HEK293 (cell line): ENCODE results near the gene ITPR2.

Source experiments
- REPIN1 ChIP-seq: fragments of 450-650 bp; formaldehyde crosslinking; IDR thresholded peaks from 2 replicates; pipeline ENCODE4 v1.5.1; 2017; ENCODE audit warnings: missing biosample characterization, missing genetic modification characterization, low read depth
- SP2 ChIP-seq: fragments of 450-650 bp; formaldehyde crosslinking; IDR thresholded peaks from 2 replicates; pipeline ENCODE4 v1.5.1; 2016; ENCODE audit warnings: missing biosample characterization, missing genetic modification characterization
- ZEB2 ChIP-seq: fragments of 450-650 bp; formaldehyde crosslinking; IDR thresholded peaks from 2 replicates; pipeline ENCODE4 v1.5.1; 2016; ENCODE audit warnings: missing biosample characterization, missing genetic modification characterization
- ZNF133 ChIP-seq: fragments of 450-650 bp; formaldehyde crosslinking; IDR thresholded peaks from 2 replicates; pipeline ENCODE4 v1.5.1; 2016; ENCODE audit warnings: missing biosample characterization, missing genetic modification characterization
- ZNF423 ChIP-seq: fragments of 450-650 bp; formaldehyde crosslinking; IDR thresholded peaks from 2 replicates; pipeline ENCODE4 v1.5.1; 2016; ENCODE audit warnings: missing biosample characterization, missing genetic modification characterization
- ZNF549 ChIP-seq: fragments of 450-650 bp; IDR thresholded peaks from 2 replicates; pipeline ENCODE4 v1.5.1; 2018; ENCODE audit warnings: missing biosample characterization, missing genetic modification characterization, mild to moderate bottlenecking, inconsistent platforms, moderate library complexity
- ZNF776 ChIP-seq: fragments of 450-650 bp; formaldehyde crosslinking; IDR thresholded peaks from 2 replicates; pipeline ENCODE4 v1.5.0; 2017; ENCODE audit warnings: missing biosample characterization, missing genetic modification characterization, borderline replicate concordance
- ZNF792 ChIP-seq: fragments of 450-650 bp; formaldehyde crosslinking; IDR thresholded peaks from 2 replicates; pipeline ENCODE4 v1.5.1; 2016; ENCODE audit warnings: missing biosample characterization, missing genetic modification characterization
- TF ChIP-seq, protein P1 (sequence below): fragments of 450-650 bp; formaldehyde crosslinking; IDR thresholded peaks from 2 replicates; pipeline ENCODE4 v1.5.1; 2017; ENCODE audit warnings: missing biosample characterization, missing genetic modification characterization
- TF ChIP-seq, protein P2 (sequence below): fragments of 450-650 bp; formaldehyde crosslinking; IDR thresholded peaks from 2 replicates; pipeline ENCODE4 v1.5.1; 2016; ENCODE audit warnings: missing biosample characterization, missing genetic modification characterization
- TF ChIP-seq, protein P3 (sequence below): fragments of 450-650 bp; formaldehyde crosslinking; IDR thresholded peaks from 2 replicates; pipeline ENCODE4 v1.5.1; 2016; ENCODE audit warnings: missing biosample characterization, missing genetic modification characterization

DNA sequence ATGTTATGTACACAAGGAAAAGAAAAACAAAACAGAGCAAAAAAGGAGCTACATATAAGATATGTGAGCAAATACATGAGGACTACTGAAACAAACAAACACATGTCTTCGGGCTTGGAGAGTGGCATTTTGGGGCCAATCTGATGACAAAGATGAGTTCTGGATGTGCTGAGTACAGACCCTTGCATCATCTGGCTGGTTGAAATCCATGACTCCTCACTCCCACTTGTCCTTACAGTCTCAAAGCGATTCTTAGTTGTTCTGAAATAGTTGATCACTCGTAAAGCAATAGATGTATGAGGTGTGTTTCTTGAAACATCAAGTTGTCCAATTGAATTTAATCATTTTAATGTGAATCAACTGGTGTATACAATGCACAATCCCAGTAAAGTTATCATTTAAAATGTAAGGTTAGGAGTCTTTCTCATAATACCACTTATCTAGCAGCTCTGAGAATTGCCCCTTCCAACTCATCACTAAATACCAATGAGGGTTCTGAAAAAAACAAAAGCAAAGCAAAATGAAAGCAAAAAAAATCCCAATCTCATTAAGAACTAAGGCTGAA, 136.9 kb downstream of the ITPR2 start:
- TF ChIP-seq, protein P1, sequence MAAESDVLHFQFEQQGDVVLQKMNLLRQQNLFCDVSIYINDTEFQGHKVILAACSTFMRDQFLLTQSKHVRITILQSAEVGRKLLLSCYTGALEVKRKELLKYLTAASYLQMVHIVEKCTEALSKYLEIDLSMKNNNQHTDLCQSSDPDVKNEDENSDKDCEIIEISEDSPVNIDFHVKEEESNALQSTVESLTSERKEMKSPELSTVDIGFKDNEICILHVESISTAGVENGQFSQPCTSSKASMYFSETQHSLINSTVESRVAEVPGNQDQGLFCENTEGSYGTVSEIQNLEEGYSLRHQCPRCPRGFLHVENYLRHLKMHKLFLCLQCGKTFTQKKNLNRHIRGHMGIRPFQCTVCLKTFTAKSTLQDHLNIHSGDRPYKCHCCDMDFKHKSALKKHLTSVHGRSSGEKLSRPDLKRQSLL (tag by site-specific recombination), result no peak
- TF ChIP-seq, protein P2, sequence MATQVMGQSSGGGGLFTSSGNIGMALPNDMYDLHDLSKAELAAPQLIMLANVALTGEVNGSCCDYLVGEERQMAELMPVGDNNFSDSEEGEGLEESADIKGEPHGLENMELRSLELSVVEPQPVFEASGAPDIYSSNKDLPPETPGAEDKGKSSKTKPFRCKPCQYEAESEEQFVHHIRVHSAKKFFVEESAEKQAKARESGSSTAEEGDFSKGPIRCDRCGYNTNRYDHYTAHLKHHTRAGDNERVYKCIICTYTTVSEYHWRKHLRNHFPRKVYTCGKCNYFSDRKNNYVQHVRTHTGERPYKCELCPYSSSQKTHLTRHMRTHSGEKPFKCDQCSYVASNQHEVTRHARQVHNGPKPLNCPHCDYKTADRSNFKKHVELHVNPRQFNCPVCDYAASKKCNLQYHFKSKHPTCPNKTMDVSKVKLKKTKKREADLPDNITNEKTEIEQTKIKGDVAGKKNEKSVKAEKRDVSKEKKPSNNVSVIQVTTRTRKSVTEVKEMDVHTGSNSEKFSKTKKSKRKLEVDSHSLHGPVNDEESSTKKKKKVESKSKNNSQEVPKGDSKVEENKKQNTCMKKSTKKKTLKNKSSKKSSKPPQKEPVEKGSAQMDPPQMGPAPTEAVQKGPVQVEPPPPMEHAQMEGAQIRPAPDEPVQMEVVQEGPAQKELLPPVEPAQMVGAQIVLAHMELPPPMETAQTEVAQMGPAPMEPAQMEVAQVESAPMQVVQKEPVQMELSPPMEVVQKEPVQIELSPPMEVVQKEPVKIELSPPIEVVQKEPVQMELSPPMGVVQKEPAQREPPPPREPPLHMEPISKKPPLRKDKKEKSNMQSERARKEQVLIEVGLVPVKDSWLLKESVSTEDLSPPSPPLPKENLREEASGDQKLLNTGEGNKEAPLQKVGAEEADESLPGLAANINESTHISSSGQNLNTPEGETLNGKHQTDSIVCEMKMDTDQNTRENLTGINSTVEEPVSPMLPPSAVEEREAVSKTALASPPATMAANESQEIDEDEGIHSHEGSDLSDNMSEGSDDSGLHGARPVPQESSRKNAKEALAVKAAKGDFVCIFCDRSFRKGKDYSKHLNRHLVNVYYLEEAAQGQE, result no peak
- TF ChIP-seq ZNF792 (tag by site-specific recombination) (no peak), SP2 (tag by site-specific recombination) (no peak), ZEB2 (no peak), ZNF549 (tag by site-specific recombination) (no peak), ZNF776 (tag by site-specific recombination) (no peak), ZNF133 (no peak), ZNF423 (tag by site-specific recombination) (no peak), REPIN1 (no peak)
- TF ChIP-seq, protein P3, sequence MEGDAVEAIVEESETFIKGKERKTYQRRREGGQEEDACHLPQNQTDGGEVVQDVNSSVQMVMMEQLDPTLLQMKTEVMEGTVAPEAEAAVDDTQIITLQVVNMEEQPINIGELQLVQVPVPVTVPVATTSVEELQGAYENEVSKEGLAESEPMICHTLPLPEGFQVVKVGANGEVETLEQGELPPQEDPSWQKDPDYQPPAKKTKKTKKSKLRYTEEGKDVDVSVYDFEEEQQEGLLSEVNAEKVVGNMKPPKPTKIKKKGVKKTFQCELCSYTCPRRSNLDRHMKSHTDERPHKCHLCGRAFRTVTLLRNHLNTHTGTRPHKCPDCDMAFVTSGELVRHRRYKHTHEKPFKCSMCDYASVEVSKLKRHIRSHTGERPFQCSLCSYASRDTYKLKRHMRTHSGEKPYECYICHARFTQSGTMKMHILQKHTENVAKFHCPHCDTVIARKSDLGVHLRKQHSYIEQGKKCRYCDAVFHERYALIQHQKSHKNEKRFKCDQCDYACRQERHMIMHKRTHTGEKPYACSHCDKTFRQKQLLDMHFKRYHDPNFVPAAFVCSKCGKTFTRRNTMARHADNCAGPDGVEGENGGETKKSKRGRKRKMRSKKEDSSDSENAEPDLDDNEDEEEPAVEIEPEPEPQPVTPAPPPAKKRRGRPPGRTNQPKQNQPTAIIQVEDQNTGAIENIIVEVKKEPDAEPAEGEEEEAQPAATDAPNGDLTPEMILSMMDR, result no peak
